Cardiac muscle cell (in vitro differentiated cells and primary cell): ENCODE measurements around the gene CHPF2. TPM values are rescaled to one million over a fixed set of nuclear protein-coding genes. Genes with fewer than 3 reads are reported as not detected.

Experiments
- DNase-seq, 2 donors: peaks; one replicate each; pipeline versions ENCODE4 v3.0.0 to v3.0.0-alpha.2; 2010 to 2017; ENCODE audit warnings: low read depth in 1 of 2, low spot score in 1 of 2
- H3K27ac ChIP-seq: fragments of 200-600 bp; sonication (generic); 2 replicates; pipeline ENCODE4 v1.5.1; 2016
- H3K27me3 ChIP-seq: fragments of 200-600 bp; sonication (generic); 2 replicates; pipeline ENCODE4 v1.6.0; 2016; ENCODE audit warnings: control low read depth
- H3K36me3 ChIP-seq: fragments of 200-600 bp; sonication (generic); 2 replicates; pipeline ENCODE4 v1.5.1; 2016; ENCODE audit warnings: control low read depth
- H3K4me1 ChIP-seq: fragments of 200-600 bp; sonication (generic); 2 replicates; pipeline ENCODE4 v1.8.1; 2017; ENCODE audit warnings: low read depth, mild to moderate bottlenecking, mixed run types
- H3K4me3 ChIP-seq: fragments of 200-600 bp; sonication (generic); 2 replicates; pipeline ENCODE4 v1.5.1; 2016; ENCODE audit warnings: mild to moderate bottlenecking
- H3K9me3 ChIP-seq: fragments of 200-600 bp; sonication (generic); 2 replicates; pipeline ENCODE4 v1.5.1; 2017; ENCODE audit warnings: low read depth, mild to moderate bottlenecking, control low read depth
- CTCF ChIP-seq: IDR thresholded peaks from 2 replicates; pipeline ENCODE4 v1.5.1; 2012; ENCODE audit warnings: low read depth, mild to moderate bottlenecking, low read length
- polyA plus RNA-seq: library from polyadenylated mRNA; unstranded; fragments of >200 nt; fragmentation: Nextera tagmentation; extraction: Ambion mirVana; gene quantifications from 2 replicates; pipeline ENCODE4 v1.2.1, GENCODE V29; 2016
- total RNA-seq: library from RNA; depleted of rRNA; stranded (reverse); fragments of >200 nt; gene quantifications from 2 replicates; pipeline ENCODE4 v1.2.3, GENCODE V29; 2016

Gene CHPF2
- total and polyA plus RNA-seq, 2 experiments from 2014 or later, result 31.7 to 37.0 TPM

GRCh38 chr7:151188252-151188542 is 44.1 kb upstream of the CHPF2 start:
- Histone ChIP-seq H3K4me3 (no peak overlapping the region), H3K27ac (no peak overlapping the region), H3K36me3 (no peaks in the 10 kb centered on the region), H3K4me1 (peaks cover 12% of the 10 kb centered on the region), H3K9me3 (no peaks in the 10 kb centered on the region), H3K27me3 (peaks cover 8% of the 10 kb centered on the region)
- no peak for DNase-seq
- TF ChIP-seq CTCF, result no peak

- Histone ChIP-seq H3K4me1 (peaks cover 12% of the 10 kb centered on the region), H3K27ac (no peak overlapping the region), H3K4me3 (no peak overlapping the region), H3K27me3 (peaks cover 8% of the 10 kb centered on the region), H3K36me3 (no peaks in the 10 kb centered on the region), H3K9me3 (no peaks in the 10 kb centered on the region)
- DNase-seq, result no peak
- no peak for TF ChIP-seq CTCF
These were observed 43.2 kb upstream of the CHPF2 start for GRCh38 chr7:151189038-151189437.

GRCh38 chr7:151191544-151191943 is 40.7 kb upstream of the CHPF2 start:
- Histone ChIP-seq H3K36me3 (no peaks in the 10 kb centered on the region), H3K4me1 (peaks cover 12% of the 10 kb centered on the region), H3K27me3 (peaks cover 13% of the 10 kb centered on the region), H3K4me3 (no peak overlapping the region), H3K27ac (no peak overlapping the region), H3K9me3 (no peaks in the 10 kb centered on the region)
- no peak for TF ChIP-seq CTCF
- DNase-seq, result no peak

GRCh38 chr7:151192002-151192539 is 40.2 kb upstream of the CHPF2 start:
- DNase-seq, result no peak
- no peaks in the 10 kb centered on the region for H3K36me3 ChIP-seq
- peaks cover 10% of the 10 kb centered on the region for H3K4me1 ChIP-seq
- H3K4me3 ChIP-seq, result no peak overlapping the region
- H3K27me3 ChIP-seq, result peaks cover 13% of the 10 kb centered on the region
- H3K27ac ChIP-seq, result no peak overlapping the region
- H3K9me3 ChIP-seq, result no peaks in the 10 kb centered on the region
- no peak for TF ChIP-seq CTCF

GRCh38 chr7:151193203-151193978 is 38.9 kb upstream of the CHPF2 start:
- Histone ChIP-seq H3K27me3 (peaks cover 13% of the 10 kb centered on the region), H3K4me1 (no peaks in the 10 kb centered on the region), H3K4me3 (no peak overlapping the region), H3K9me3 (no peaks in the 10 kb centered on the region), H3K36me3 (no peaks in the 10 kb centered on the region), H3K27ac (no peak overlapping the region)
- TF ChIP-seq CTCF, result no peak
- DNase-seq, result no peak
